ENCODE results near the gene CYP39A1. TPM values are rescaled to one million over a fixed set of nuclear protein-coding genes. Genes with fewer than 3 reads are reported as not detected.

Gene CYP39A1
- total and polyA plus RNA-seq, 2 experiments from 2014 or later, result 1.5 to 3.5 TPM

DNA sequence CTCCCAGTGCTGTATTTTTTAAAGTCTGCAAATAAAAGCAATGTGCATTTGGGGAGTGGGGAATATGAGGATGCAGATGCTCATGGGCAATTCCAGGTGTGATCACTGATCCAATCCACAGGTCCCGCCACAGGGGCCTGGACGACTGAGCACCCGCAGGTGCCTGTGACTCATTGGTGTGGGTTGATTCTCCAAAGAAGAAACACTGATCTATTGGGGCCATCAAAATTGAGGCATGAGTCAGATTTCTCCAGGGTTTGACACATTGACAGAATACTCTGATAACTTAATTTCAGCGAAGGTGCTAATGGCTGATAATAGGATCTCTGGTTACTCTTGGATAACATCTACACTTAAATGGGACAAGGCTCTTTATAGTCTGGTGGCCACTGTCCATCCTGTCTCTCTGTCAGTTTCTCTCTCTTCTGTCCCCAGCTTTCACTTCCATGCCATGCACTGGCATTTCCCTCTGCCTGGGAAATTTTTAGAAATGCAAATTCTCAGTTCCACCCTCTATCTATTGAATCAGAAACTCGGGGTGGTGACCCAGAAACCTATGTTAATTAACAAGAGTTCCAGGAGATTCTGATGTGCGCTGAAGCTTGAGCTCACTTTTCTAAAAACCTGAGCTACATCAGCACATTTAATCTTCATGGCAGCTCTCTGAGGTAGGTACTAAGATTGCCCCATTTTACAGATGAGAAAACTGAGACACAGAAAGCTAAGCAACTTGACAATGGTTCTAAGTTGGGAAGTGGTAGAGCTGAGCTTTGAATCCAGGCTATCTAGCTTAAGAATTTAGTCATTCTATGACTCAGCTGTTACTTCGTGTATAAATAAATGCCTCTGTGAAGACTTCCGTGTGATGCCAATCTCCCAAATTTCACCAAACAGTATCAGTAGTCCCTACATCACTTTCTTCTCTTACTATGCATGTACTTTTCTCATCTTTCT is 151.2 kb downstream of the CYP39A1 start (continued):
- TF ChIP-seq, protein P1, sequence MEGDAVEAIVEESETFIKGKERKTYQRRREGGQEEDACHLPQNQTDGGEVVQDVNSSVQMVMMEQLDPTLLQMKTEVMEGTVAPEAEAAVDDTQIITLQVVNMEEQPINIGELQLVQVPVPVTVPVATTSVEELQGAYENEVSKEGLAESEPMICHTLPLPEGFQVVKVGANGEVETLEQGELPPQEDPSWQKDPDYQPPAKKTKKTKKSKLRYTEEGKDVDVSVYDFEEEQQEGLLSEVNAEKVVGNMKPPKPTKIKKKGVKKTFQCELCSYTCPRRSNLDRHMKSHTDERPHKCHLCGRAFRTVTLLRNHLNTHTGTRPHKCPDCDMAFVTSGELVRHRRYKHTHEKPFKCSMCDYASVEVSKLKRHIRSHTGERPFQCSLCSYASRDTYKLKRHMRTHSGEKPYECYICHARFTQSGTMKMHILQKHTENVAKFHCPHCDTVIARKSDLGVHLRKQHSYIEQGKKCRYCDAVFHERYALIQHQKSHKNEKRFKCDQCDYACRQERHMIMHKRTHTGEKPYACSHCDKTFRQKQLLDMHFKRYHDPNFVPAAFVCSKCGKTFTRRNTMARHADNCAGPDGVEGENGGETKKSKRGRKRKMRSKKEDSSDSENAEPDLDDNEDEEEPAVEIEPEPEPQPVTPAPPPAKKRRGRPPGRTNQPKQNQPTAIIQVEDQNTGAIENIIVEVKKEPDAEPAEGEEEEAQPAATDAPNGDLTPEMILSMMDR (conservative IDR thresholded peaks at IDR 0.05; ENCODE audit: low read depth in 2 of 2), result no peak
- TF ChIP-seq, protein P2, sequence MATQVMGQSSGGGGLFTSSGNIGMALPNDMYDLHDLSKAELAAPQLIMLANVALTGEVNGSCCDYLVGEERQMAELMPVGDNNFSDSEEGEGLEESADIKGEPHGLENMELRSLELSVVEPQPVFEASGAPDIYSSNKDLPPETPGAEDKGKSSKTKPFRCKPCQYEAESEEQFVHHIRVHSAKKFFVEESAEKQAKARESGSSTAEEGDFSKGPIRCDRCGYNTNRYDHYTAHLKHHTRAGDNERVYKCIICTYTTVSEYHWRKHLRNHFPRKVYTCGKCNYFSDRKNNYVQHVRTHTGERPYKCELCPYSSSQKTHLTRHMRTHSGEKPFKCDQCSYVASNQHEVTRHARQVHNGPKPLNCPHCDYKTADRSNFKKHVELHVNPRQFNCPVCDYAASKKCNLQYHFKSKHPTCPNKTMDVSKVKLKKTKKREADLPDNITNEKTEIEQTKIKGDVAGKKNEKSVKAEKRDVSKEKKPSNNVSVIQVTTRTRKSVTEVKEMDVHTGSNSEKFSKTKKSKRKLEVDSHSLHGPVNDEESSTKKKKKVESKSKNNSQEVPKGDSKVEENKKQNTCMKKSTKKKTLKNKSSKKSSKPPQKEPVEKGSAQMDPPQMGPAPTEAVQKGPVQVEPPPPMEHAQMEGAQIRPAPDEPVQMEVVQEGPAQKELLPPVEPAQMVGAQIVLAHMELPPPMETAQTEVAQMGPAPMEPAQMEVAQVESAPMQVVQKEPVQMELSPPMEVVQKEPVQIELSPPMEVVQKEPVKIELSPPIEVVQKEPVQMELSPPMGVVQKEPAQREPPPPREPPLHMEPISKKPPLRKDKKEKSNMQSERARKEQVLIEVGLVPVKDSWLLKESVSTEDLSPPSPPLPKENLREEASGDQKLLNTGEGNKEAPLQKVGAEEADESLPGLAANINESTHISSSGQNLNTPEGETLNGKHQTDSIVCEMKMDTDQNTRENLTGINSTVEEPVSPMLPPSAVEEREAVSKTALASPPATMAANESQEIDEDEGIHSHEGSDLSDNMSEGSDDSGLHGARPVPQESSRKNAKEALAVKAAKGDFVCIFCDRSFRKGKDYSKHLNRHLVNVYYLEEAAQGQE (IDR thresholded peaks at IDR 0.05; ENCODE audit: unreplicated experiment), result no peak
- TF ChIP-seq ZNF331 (CRISPR knock-in tag; IDR thresholded peaks at IDR 0.05; ENCODE audit: low read depth) (no peak), POLR2AphosphoS5 (IDR thresholded peaks at IDR 0.05; ENCODE audit: low read depth) (no peak), NANOG (IDR thresholded peaks at IDR 0.05; ENCODE audit: borderline replicate concordance) (no peak), EZH2phosphoT487 (IDR thresholded peaks at IDR 0.05; ENCODE audit: unreplicated experiment) (no peak)

DNA sequence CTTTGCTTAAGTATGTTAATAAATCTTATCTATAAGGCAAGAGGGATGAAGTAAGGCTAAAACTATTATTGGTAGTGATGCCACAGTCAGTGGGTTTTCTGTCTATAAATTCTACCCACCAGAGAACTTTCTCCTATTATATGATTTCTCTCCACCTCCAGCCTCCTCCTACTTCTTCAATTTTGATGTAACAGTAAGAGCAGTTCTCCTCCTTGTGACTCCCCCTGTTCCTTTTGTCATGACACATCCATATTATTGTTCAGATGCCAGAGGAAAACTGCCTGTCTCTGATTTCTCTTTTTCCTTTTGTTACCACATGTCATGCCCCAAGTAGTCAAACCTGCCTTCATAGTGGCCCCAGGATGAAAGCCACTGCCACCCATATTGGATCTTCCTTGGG is 152.2 kb downstream of the CYP39A1 start:
- H3K27me3 ChIP-seq (ENCODE audit: insufficient read depth), result no peaks in the 10 kb centered on the region
- H3K36me3 ChIP-seq (ENCODE audit: insufficient read depth), result no peaks in the 10 kb centered on the region
- no peak for TF ChIP-seq NANOG (IDR thresholded peaks at IDR 0.05; ENCODE audit: borderline replicate concordance)
- TF ChIP-seq, protein P2 (IDR thresholded peaks at IDR 0.05; ENCODE audit: unreplicated experiment), result no peak
- TF ChIP-seq, protein P1 (conservative IDR thresholded peaks at IDR 0.05; ENCODE audit: low read depth in 2 of 2), result no peak
- Mint-ChIP-seq H3K4me3 (no peak overlapping the region), H3K4me1 (peaks cover 2% of the 10 kb centered on the region; the same call in 1 of the 3 replicates), H3K27me3 (ENCODE audit: insufficient read depth, low read depth, poor library complexity) (no peaks in the 10 kb centered on the region), H3K27ac (no peak overlapping the region), H3K9me3 (no peaks in the 10 kb centered on the region), H3K36me3 (ENCODE audit: low read depth) (no peaks in the 10 kb centered on the region)
- H3K4me1 ChIP-seq (ENCODE audit: insufficient read depth), result no peaks in the 10 kb centered on the region
- no peaks in the 10 kb centered on the region for H4K20me1 ChIP-seq (replicated peaks; ENCODE audit: insufficient read depth)
- ATAC-seq (no peak), DNase-seq (ENCODE audit: low spot score) (no peak)
- H3K27ac ChIP-seq (ENCODE audit: low read depth), result no peak overlapping the region
- no peaks in the 10 kb centered on the region for H3F3A ChIP-seq (replicated peaks; ENCODE audit: low read depth)
- no peak overlapping the region for H2AFZ ChIP-seq
- H3K79me2 ChIP-seq (replicated peaks; ENCODE audit: insufficient read depth), result no peaks in the 10 kb centered on the region
- no peak overlapping the region for H3K4me3 ChIP-seq
- no peaks in the 10 kb centered on the region for H3K9me2 ChIP-seq (ENCODE audit: insufficient read depth)
- H3K4me2 ChIP-seq, result no peak overlapping the region
